HL-60 (cell line): ENCODE measurements around the gene SIGLEC11.

Experiments
- DNase-seq, 2 experiments: peaks; one replicate each; pipeline ENCODE4 v3.0.0-alpha.2; 2010 to 2020; ENCODE audit warnings: low read depth in 1 of 2, low spot score in 1 of 2
- H3K27ac ChIP-seq: fragments of 250-450 bp; sonication (Bioruptor Pico); replicated peaks from 2 replicates; pipeline ENCODE4 v1.5.1; 2020; ENCODE audit warnings: mild to moderate bottlenecking, moderate library complexity
- H3K27me3 ChIP-seq: fragments of 250-450 bp; sonication (Bioruptor Pico); 2 replicates; pipeline ENCODE4 v1.5.1; 2021; ENCODE audit warnings: mild to moderate bottlenecking, moderate library complexity; ENCODE audit not compliant: insufficient read depth, poor library complexity, severe bottlenecking
- H3K4me3 ChIP-seq: replicated peaks from 2 replicates; pipeline ENCODE4 v1.5.1; 2011; ENCODE audit warnings: mild to moderate bottlenecking, control low read depth, low read length; ENCODE audit not compliant: insufficient read depth
- GABPA ChIP-seq: IDR thresholded peaks from 2 replicates; pipeline ENCODE4 v1.6.1; 2012; ENCODE audit warnings: low read depth
- POLR2AphosphoS5 ChIP-seq: IDR thresholded peaks from 2 replicates; pipeline ENCODE4 v1.6.1; 2012; ENCODE audit warnings: low read depth
- REST ChIP-seq: IDR thresholded peaks from 2 replicates; pipeline ENCODE4 v1.6.1; 2012; ENCODE audit warnings: low read depth; ENCODE audit not compliant: insufficient replicate concordance
- SPI1 ChIP-seq: IDR thresholded peaks from 2 replicates; pipeline ENCODE4 v1.6.1; 2012; ENCODE audit warnings: low read depth, mild to moderate bottlenecking, borderline replicate concordance
- TF ChIP-seq, protein P1 (sequence below): IDR thresholded peaks from one replicate; pipeline ENCODE4 v1.5.1; 2011; ENCODE audit warnings: low read length, control low read depth, inconsistent platforms; ENCODE audit not compliant: insufficient read depth

Gene SIGLEC11

GRCh38 chr19:49930483-49931011 lies 30.4 kb downstream of the SIGLEC11 start:
- Histone ChIP-seq H3K27ac (peak overlapping the region; percentile 99; the same call in 1 of the 2 replicates), H3K4me3 (peak overlapping the region; percentile 36)

GRCh38 chr19:49929611-49930482 lies 31.1 kb downstream of the SIGLEC11 start:
- Histone ChIP-seq H3K4me3 (peak overlapping the region; percentile 77), H3K27ac (peak overlapping the region; percentile 99), H3K27me3 (no peaks in the 10 kb centered on the region)
- DNase-seq, result peak; percentile 97
- TF ChIP-seq SPI1 (no peak), REST (peak; percentile 70), POLR2AphosphoS5 (peak; percentile 99), GABPA (no peak)
- TF ChIP-seq, protein P1, sequence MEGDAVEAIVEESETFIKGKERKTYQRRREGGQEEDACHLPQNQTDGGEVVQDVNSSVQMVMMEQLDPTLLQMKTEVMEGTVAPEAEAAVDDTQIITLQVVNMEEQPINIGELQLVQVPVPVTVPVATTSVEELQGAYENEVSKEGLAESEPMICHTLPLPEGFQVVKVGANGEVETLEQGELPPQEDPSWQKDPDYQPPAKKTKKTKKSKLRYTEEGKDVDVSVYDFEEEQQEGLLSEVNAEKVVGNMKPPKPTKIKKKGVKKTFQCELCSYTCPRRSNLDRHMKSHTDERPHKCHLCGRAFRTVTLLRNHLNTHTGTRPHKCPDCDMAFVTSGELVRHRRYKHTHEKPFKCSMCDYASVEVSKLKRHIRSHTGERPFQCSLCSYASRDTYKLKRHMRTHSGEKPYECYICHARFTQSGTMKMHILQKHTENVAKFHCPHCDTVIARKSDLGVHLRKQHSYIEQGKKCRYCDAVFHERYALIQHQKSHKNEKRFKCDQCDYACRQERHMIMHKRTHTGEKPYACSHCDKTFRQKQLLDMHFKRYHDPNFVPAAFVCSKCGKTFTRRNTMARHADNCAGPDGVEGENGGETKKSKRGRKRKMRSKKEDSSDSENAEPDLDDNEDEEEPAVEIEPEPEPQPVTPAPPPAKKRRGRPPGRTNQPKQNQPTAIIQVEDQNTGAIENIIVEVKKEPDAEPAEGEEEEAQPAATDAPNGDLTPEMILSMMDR, result no peak

More at GRCh38 chr19:49930483-49931011, 30.4 kb downstream of the SIGLEC11 start:
- H3K27me3 ChIP-seq, result no peaks in the 10 kb centered on the region
- no peak for DNase-seq
- TF ChIP-seq SPI1 (no peak), GABPA (no peak), POLR2AphosphoS5 (no peak)
- TF ChIP-seq, protein P1, result no peak

DNA sequence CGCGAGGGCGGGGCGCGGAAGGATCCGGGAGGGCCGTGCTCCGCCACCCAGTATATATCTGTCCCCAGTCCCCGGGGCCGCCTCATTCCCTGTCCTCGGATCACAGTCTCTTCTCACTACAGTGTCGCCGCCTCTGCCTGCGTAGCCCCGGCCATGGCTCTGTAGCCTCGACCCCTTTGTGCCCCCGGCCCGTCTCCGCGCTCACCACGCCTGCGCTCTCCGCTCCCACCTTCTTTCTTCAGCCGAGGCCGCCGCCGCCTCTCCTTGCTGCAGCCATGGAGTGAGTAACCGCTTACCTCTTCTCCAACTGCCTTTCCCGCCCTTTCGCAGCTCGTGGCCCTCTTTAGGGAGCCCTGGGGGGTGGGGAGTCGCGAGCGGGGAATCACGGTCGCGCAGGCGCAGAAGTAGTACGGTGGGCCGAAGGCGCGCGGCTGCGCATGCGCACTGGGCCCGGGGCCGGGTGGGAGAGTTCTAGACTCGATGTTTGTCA lies 31.8 kb downstream of the SIGLEC11 start, which contains the start of the genes ATF5 and NUP62:
TSS of gene ATF5 (plus strand) at position 85 of the 490 bp plus-strand sequence. CDS start 1,646 bp downstream, outside the sequence.
TSS of gene NUP62 (minus strand) at position 384 of the 490 bp plus-strand sequence. CDS start 19,697 bp downstream, outside the sequence.
- H3K27me3 ChIP-seq, result no peaks in the 10 kb centered on the region
- peak; percentile 85; the same call in 1 of the 2 replicates for TF ChIP-seq POLR2AphosphoS5
- peak; percentile 67 for TF ChIP-seq REST
- TF ChIP-seq, protein P1, result no peak
- H3K27ac ChIP-seq, result peak within 1 kb of the TSS; percentile 99
- peak within 1 kb of the TSS; percentile 77 for H3K4me3 ChIP-seq
- DNase-seq, result peak; percentile 75 to 90
